GM18858 (cell line): Measurements from ENCODE around the gene NPY4R.
"Not testable (repeated sequence)": the region's sequence is repeated elsewhere in the genome, so short reads cannot be mapped to it uniquely, and the experiment has no call there.

Experiments
- ATAC-seq: cut with Tn5 transposase; IDR thresholded peaks from one replicate; pipeline ENCODE4 v1.9.1; 2021; ENCODE audit not compliant: unreplicated experiment

The NPY4R gene

GRCh38 chr10:46465765-46466164, at the start of gene NPY4R:
Gene NPY4R, minus strand, starts transcription at chr10:46465958. Its CDS starts 3,323 bp downstream, at chr10:46462635.
- not testable (repeated sequence) for ATAC-seq

- no peak for ATAC-seq
These were observed 49.6 kb upstream of the NPY4R start for GRCh38 chr10:46515366-46515765.

- ATAC-seq: no peak
These were observed 49.1 kb upstream of the NPY4R start for GRCh38 chr10:46514899-46515298.

GRCh38 chr10:46514431-46514861, 48.7 kb upstream of the NPY4R start:
- no peak for ATAC-seq

GRCh38 chr10:46513333-46513732, 47.6 kb upstream of the NPY4R start:
- ATAC-seq: not testable (repeated sequence)

GRCh38 chr10:46512725-46513124, 47.0 kb upstream of the NPY4R start:
- ATAC-seq: not testable (repeated sequence)

GRCh38 chr10:46512002-46512401, 46.2 kb upstream of the NPY4R start:
- not testable (repeated sequence) for ATAC-seq

GRCh38 chr10:46499990-46500389, 34.2 kb upstream of the NPY4R start:
- not testable (repeated sequence) for ATAC-seq

- ATAC-seq: not testable (repeated sequence)
These were observed 33.4 kb upstream of the NPY4R start for GRCh38 chr10:46498985-46499703.

GRCh38 chr10:46497878-46498277, 32.1 kb upstream of the NPY4R start:
- not testable (repeated sequence) for ATAC-seq

- not testable (repeated sequence) for ATAC-seq
These were observed 31.6 kb upstream of the NPY4R start for GRCh38 chr10:46497401-46497800.

- not testable (repeated sequence) for ATAC-seq
These were observed 25.8 kb upstream of the NPY4R start for GRCh38 chr10:46491364-46492114.

- not testable (repeated sequence) for ATAC-seq
These were observed 24.5 kb upstream of the NPY4R start for GRCh38 chr10:46490285-46490684.

- not testable (repeated sequence) for ATAC-seq
These were observed 20.7 kb upstream of the NPY4R start for GRCh38 chr10:46486459-46486858.

GRCh38 chr10:46474746-46475320, 9.1 kb upstream of the NPY4R start:
- not testable (repeated sequence) for ATAC-seq

GRCh38 chr10:46473758-46474157, 8.0 kb upstream of the NPY4R start:
- not testable (repeated sequence) for ATAC-seq

GRCh38 chr10:46470134-46470533, 4.4 kb upstream of the NPY4R start:
- not testable (repeated sequence) for ATAC-seq

GRCh38 chr10:46468119-46468809, 2.5 kb upstream of the NPY4R start:
- not testable (repeated sequence) for ATAC-seq

GRCh38 chr10:46463608-46464007, 2.1 kb downstream of the NPY4R start:
- ATAC-seq: not testable (repeated sequence)

- ATAC-seq: not testable (repeated sequence)
These were observed 3.5 kb downstream of the NPY4R start for GRCh38 chr10:46462276-46462675.

GRCh38 chr10:46459579-46459978, 6.2 kb downstream of the NPY4R start:
- ATAC-seq: not testable (repeated sequence)
